Cardiac septum (tissue), 1 donor: Measurements from ENCODE around the gene CTSA. TPM values are rescaled to one million over a fixed set of nuclear protein-coding genes. Genes with fewer than 3 reads are reported as not detected.
"Not testable (repeated sequence)": the region's sequence is repeated elsewhere in the genome, so short reads cannot be mapped to it uniquely, and the experiment has no call there.

Source experiments
- DNase-seq: peaks from one replicate; pipeline ENCODE4 v3.0.0-alpha.2; 2020; ENCODE audit warnings: low spot score
- intact Hi-C: fragments of 100-400 bp; cut with DNase I; formaldehyde crosslinking; loops from one replicate; pipeline ENCODE4 v1.14.0; 2022
- total RNA-seq: library from RNA; stranded (reverse); fragmentation: NEBNext Ultra II Directional; extraction: Animal tissue kit (Norgen Biotek cat#: 25700); gene quantifications from one replicate; pipeline ENCODE4 v1.2.1, GENCODE V29; 2021
- donor health status: DM: no; HTN: no; CAD: no.

The CTSA gene
- total RNA-seq, 1 donor from 2014 or later: 111 TPM

DNA sequence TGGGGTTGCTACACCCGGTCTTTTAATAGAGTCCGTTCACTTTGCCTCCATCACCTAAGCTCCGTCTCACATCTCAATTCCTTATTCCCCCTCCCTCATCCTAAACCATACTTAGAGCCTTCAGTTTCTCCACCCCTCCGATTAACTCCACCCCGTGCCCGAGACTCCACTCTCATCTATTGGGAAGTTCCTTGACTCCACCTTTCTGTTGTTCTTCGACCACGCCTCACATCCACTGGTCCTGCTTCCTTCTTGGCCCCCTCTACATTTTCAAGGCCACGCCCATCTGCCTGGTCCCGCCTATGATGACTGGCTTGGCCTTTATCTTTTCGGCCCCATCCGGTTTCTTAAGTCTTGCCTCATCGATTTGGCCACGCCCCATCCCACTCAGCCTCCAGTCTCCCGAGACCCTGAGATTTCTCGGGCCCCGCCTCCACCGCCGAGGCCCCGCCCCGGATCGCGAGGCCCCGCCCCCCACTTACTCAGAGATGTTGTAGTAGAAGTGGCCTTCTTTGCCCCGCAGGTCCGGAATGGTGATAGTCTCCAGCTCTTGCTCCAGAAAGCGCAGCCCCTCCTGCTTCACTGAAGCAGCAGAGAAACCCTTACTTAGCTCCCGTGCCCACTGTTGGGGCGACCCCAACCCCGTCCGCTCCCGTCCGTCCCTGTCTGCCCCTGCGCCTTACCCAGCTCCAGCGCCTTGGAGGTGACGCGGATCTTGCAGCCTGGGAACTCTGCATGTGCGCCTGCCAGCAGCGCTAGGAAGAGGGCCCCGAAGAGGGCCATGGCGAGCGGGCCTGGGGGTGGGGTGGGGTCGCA, 19.7 kb downstream of the CTSA start:
- intact Hi-C loops: no loop called here

DNA sequence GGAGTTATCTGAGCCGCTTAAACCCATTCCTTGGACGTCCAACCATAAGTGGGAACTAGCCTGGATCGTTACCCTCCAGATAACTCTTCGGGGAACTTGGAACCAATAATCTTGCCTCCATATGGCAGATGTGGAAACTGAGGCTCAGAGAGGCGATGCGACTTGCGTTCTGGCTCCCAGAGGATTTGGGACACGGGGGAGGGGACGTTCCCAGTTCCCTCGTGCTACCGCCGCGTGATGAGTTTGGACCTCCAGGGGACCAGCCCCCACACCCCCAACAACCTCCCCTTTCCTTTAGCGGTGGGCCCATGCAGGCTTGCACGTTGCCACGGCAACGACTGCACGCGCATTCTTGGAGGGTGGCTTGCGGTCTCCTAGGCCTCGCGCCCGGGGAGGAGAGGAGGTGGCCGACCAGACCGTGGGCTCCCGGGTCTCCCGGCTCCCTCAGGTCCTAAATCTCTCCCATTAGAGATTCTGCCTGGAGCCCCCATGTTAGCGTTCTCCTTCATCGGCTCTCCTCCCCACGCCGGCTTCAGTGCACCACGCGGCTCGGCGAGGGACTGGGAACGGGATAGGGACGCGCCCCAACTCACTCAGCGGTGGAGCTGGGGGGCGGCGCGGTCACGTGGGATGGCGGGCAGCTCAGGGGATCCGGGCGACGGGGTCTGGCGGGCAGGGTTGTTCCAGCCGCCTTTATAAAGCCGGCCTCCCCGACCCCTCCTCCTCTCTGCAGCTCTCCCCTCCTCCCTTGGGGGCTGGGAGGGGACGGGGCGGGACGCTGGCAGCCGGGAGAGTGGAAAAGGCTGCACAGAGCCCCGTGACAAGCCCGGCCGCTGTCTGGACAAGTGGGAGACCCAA, 20.6 kb downstream of the CTSA start, which contains the start of gene PLTP:
Gene PLTP, minus strand, starts transcription at position 670 of the 858 bp plus-strand sequence. CDS start 703 bp downstream, outside the sequence.
- intact Hi-C loops: no loop called here

More for the DNA sequence above, 19.7 kb downstream of the CTSA start:
- peak; percentile 97 for DNase-seq

DNA sequence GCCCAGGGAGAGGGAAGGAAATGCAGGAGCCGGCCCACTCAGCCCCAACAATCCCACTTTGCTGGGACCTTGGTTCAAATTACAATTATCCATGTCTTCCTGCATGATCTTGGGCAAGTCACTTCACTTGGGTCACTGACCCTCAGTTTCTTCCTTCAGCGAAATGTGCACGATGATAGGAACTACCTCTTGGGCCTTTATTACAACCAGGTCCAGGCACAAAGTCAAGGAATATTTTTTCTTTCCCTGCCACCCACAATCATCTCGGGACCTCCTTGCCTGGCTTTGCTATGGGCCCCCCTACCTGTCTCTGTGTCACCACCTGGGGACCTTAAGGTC, 21.2 kb downstream of the CTSA start:
- DNase-seq: no peak
- intact Hi-C loops: no loop called here

More for the DNA sequence above, 20.6 kb downstream of the CTSA start, which contains the start of gene PLTP:
- peak; percentile 82 for DNase-seq

DNA sequence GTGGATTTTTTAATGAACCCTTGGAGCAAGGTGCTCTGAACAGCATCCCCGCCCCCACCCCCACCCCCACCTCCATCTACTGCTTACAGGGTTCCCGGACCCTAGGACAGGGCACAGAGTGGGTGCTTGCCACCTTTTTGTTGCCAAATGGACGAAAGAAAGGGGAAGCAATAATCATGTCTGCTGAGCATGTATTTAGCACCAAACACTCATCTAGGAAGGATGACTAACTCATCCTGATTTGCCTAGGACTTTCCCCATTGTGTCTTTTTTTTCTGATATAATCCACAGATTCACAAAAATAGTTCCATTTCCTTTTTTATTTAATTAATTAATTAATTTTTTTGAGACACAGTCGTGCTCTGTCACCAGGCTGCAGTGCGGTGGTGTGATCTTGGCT, 22.0 kb downstream of the CTSA start:
- intact Hi-C loops: no loop called here
- DNase-seq: no peak

DNA sequence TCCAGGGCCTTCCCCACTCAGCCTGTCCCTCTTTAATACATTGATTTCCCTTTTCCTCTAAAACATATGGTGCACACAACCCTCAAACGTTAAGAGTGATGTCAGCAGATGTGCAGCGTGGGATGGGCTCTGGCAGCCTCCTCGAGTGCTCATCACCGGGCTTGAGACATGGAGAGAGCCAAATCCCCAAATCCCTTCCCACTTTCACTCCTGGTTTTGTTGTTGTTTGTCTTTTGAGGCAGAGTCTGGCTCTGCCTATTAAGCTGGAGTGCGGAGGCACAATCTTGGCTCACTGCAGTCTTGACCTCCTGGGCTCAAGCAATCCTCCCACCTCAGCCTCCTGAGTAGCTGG, 26.6 kb downstream of the CTSA start:
- no peak for DNase-seq
- intact Hi-C loops: no loop called here

DNA sequence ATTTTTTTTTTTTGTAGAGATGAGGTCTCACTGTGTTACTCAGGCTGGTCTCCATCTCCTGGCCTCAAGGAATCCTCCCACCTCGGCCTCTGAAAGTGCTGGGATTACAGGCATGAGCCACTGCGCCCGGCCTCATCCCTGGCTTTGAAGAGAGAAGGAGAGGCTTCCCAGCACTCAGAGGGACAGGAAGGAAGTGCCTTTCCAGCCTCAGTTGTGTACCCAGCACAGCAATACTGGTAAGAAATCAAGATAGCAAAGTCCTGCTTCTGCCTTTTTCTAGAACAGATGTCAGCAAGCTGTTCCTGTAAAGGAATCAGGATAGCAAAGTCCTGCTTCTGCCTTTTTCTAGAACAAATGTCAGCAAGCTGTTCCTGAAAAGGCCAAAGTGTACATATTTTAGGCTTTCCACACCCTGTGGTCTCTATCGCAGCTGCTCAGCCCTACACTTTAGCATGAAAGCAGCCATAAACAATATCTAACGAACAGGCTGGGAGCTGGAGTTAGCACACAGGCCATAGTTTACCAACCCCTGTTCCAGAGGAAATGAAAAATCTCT, 27.1 kb downstream of the CTSA start:
- intact Hi-C loops: no loop called here
- no peak for DNase-seq

DNA sequence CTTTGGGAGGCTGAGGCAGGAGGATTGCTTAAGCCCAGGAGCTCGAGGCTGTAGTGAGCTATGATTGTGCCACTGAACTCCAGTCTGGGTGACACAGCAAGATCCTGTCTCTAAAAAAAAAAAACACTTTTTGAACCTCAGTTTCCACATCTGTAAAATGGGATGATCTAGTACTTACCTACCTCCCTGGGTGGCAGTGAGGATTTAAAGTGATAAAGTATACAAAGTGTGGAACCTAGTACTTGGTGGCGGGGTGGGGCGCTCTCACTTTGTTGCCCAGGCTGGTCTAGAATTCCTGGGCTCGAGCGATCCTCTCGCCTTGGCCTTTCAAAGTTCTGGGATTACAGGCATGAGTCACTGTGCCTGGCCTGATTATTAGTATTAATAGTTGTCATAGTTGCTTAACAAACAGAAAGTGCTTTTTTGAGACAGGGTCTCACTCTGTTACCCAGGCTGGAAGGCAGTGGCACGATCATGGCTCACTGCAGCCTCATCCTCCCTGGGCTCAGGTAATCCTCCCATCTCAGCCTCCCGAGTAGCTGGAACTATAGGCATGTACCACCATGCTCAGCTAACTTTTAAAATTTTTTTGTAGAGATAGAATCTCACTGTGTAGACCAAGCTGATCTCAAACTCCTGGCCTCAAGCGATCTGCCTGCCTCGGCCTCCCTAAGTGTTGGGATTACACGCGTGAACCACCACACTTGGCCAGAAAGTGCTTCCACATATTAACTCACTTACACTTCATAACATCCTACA, 27.8 kb downstream of the CTSA start:
- intact Hi-C loops: no loop called here
- no peak for DNase-seq

DNA sequence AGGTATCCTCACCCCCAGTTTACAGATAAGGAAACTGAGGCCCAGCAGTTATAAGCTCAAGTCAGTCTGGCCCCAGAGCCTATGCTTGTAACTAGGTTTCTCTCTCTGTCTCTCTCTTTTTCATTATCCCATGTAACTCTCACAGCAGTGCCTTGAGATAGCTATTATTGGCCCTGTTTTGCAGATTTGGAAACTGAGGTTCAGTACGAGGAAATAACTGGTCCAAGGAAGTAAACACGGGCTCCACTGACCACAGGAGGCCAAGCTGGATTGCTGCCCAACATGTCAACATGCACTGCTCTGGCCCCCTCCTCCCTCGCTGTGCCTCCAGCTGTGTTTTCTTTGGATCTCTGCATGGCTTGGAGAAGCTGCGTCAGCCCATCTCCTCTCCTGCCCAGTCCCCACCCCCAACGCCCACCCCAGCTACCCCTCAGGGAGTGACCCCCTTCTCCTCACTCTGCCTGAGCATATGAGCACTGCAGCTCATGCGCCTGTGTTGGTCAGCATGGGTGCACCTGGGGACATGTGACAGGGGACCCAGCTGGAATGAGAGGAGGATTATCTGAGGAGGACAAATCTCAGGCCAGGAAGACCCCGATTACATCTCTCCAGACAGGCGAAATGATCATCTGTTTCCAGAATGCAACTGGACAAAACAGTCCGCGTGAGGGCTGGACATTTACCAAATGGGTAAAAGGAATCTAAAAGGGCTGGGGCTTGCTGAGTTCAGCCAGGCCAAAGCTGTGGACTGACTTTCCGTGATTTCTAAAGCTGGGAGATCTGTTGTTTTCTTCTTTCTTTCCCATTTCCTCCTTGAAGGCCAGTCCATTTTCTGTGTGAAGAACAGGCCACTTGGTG, 28.6 kb downstream of the CTSA start:
- DNase-seq: no peak
- intact Hi-C loops: no loop called here

DNA sequence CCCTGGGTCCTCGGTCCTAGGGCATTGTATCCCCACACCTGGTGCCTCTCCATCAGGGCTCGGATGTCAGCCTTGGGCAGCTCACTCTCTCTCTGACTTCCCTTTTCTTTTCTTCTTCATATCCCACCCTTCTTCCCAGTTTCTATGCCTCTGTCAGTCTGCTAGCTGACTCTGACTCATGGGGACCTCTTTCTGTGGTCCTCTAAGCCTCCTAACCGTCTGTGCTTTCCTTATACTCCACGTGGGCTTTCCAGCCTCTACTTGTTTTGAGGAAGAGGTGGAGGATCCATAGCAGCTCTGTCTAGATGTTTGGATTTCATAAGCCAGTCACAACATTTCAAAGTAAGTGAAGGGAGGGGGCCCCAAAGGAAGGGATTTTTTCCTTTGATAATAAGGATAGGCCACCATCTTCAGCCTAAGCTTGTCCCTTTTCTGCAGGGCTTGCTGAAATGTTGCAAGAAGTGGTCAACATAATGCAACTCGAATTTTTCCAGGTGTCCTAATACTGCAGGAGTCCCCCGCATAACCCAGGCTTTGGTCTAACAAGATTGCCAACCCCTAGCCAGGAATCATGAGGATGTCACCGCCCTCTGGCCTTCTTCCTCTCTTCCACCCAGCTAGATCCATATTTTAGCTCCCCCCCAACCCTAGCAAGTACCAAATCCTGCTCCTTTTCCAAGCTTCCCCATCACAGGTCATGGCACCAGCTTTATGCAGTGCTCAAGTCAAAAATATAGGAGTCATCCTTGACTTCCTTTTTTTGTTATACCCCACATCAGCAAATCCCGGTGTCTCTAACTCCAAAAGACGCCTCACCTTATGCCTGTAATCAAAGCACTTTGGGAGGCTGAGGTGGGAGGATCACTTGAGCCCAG, 29.6 kb downstream of the CTSA start:
- no peak for DNase-seq
- intact Hi-C loops: no loop called here

DNA sequence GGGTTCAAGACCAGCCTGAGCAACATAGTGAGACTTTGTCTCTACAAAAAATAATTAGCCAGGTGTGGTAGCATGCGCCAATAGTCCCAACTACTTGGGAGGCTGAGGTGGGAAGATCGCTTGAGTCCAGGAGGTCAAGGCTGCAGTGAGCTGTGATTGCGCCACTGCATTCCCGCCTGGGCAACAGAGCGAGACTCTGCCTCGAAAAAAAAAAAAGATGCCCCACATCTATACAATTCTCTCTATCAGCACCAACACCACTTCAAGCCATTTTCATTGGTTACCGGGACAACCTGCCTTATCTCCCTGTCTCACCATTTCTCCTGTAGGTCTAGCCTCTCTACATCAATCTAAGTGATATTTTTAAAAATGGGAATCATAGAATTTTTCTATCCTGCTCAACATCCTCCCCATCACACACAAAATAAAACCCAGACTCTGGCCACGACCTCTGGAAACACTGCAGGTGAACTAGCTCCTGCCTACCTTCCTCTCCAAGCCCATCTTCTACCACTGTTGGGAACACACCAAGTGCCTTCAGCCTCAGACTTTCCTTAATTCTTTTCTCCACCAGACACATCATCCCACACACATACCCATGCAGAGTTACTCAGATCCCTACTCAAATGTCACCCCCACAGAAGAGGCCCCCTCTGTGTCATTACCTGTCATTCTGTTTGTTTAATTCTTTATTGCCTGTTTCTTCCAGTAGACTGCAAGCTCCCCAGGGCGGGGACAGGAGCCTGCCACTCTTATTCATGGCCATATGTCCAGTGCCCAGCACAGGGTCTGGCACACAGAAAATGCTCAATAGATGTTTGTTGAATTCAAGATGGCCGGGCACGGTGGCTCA, 30.4 kb downstream of the CTSA start:
- no peak for DNase-seq

DNA sequence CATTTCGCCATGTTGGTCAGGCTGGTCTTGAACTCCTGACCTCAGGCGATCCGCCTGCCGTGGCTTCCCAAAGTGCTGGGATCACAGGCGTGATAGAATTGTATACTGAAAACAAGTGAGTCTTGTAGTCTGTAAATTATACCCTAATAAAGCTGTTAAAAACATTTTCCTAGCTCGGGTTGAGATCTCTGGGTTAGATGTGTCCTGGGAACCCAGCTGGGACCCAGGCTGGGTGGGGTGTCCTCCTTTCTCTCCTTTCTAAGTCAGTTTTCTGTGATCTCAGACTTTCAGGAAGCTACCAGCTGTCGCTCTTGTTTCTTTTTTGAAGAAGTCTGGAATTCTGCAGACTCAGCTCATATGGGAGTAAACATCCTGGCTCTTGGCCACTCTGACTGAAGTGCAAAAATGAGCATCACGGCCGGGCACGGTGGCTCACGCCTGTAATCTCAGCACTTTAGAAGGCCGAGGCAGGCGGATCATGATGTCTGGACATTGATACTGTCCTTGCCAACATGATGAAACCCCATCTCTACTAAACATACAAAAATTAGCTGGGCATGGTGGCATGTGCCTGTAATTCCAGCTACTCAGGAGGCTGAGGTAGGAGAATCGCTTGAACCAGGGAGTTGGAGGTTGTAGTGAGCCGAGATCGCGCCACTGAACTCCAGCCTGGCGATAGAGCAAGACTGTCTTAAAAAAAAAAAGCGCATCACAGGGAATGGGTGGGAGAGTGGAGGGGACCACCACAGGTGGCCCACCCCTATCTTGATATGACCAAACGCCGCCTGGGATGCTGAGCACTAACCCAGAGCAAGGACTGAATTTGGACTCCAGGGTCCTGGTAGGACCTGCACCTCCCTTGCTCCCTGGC, 33.5 kb downstream of the CTSA start:
- intact Hi-C loops: no loop called here
- DNase-seq: no peak

More for the DNA sequence above, 30.4 kb downstream of the CTSA start:
- intact Hi-C loops: no loop called here

DNA sequence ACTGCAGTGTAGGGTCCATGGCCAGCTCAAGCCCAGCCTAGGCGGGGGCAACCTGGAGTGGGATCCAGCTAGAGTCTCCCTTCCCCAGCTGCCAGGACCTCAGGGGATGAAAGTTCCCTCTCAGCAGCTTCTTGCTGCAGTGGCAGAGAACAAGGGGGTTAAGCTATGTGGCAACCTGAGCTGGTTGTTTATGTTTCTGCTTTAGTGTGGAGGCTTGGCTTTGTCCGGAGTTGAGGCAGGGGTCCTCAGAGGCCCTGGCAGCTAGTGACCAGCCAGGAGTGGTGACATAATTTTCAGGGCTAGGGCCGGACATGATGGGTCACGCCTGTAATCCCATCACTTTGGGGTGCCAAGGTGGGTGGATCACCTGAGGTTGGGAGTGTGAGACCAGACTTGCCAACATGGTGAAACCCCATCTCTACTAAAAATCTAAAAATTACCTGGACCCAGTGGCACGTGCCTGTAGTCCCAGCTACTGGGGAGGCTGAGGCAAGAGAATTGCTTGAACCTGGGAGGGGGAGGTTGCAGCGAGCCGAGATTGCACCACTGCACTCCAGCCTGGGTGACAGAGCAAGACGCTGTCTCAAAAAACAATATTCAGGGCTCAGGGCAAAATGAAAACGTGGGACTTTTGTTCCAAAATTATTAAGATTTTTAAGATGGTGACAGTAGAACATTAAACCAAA, 34.8 kb downstream of the CTSA start:
- intact Hi-C loops: no loop called here

DNA sequence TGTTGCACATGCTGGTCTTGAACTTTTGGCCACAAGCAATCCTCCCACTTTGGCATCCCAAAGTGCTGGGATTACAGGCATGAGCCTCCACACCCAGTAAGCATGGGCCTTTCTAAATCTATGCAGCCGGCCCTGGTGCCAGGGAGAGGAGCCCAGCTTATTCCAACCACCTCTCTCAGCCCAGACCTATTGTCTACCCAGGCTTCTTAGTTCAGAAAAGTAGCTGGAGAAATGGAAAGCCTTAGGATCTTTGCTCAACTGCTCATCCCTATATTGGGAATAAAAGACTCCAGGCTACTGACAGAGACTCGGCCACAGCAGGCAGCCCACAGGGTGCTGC, 35.6 kb downstream of the CTSA start:
- no peak for DNase-seq
- intact Hi-C loops: no loop called here

More for the DNA sequence above, 34.8 kb downstream of the CTSA start:
- DNase-seq: no peak

DNA sequence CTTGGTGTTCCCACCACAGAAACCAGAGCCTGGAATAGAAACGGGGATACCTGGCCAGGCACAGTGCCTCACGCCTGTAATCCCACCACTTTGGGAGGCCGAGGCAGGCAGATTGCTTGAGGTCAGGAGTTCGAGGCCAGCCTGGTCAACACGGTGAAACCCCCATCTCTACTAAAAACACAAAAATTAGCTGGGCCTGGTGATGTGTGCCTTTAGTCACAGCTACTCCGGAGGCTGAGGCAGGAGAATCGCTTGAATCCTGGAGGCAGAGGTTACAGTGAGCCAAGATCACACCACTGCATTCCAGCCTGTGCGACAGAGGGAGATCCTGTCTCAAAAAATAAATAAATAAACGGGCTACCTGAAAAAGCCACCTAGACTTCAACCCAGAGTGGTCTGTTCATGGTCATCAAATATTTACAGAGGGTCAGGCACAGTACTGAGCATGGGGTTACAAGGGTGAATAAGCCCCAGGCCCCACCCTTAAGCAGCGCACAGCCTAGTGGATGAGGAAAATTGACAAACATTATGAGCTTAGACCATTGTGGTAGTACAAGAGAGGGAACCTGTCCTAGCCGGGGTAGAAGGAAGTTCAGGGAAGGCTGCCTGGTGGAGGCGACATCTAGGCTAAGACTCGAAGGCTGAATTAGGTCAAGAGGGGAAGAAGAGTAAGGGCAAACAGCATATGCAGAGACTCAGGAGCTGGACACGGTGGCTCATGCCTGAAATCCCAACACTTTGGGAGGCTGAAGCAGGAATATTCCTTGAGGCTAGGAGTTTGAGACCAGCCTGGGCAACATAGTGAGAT, 36.1 kb downstream of the CTSA start:
- intact Hi-C loops: no loop called here
- DNase-seq: no peak

DNA sequence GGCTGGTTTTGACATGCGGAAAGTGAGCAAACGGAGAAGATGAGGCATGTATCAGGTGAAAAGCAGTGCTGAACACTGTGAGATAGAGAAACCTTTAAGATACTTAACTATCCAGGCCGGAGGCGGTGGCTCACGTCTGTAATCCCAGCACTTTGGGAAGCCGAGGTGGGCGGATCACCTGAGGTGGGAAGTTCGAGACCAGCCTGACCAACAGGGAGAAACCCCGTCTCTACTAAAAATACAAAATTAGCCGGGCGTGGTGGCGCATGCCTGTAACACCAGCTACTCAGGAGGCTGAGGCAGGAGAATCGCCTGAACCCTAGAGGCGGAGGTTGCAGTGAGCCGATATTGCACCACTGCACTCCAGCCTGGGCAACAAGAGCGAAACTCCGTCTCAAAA, 40.5 kb downstream of the CTSA start:
- DNase-seq, intact Hi-C loops: not testable (repeated sequence)
